C4-2B (cell line): ENCODE data around the gene PFN4.

ENCODE experiments used
- CTCF ChIP-seq: fragments of 450-650 bp; conservative IDR thresholded peaks from 2 replicates; pipeline ENCODE4 v1.5.1; 2017; ENCODE audit warnings: mild to moderate bottlenecking
- ZFX ChIP-seq: fragments of 450-650 bp; IDR thresholded peaks from 2 replicates; pipeline ENCODE4 v1.6.1; 2017

GRCh38 chr2:24121469-24121868, 1.7 kb downstream of the PFN4 start:
- no peak for TF ChIP-seq CTCF
- no peak for TF ChIP-seq ZFX
